ENCODE results near the gene NR2F2.
A peak's percentile ranks its signal among the peaks of the same experiment; 100 is the strongest.

Gene NR2F2

GRCh38 chr15:96307856-96308394, 22.6 kb upstream of the NR2F2 start:
- TF ChIP-seq CTCF (IDR thresholded peaks at IDR 0.05; ENCODE audit: low read length, missing control alignments), result no peak
- H3K4me3 ChIP-seq (replicated peaks; ENCODE audit: low read depth, low read length), result no peak overlapping the region
- DNase-seq (ENCODE audit: low read depth), result no peak

GRCh38 chr15:96309143-96309660, 21.3 kb upstream of the NR2F2 start:
- H3K4me3 ChIP-seq (replicated peaks; ENCODE audit: low read depth, low read length), result no peak overlapping the region
- no peak for TF ChIP-seq CTCF (IDR thresholded peaks at IDR 0.05; ENCODE audit: low read length, missing control alignments)
- no peak for DNase-seq (ENCODE audit: low read depth)

GRCh38 chr15:96311256-96311955, 19.1 kb upstream of the NR2F2 start:
- no peak for TF ChIP-seq CTCF (IDR thresholded peaks at IDR 0.05; ENCODE audit: low read length, missing control alignments)
- no peak overlapping the region for H3K4me3 ChIP-seq (replicated peaks; ENCODE audit: low read depth, low read length)
- DNase-seq (ENCODE audit: low read depth), result no peak

GRCh38 chr15:96311956-96312294, 18.6 kb upstream of the NR2F2 start:
- no peak overlapping the region for H3K4me3 ChIP-seq (replicated peaks; ENCODE audit: low read depth, low read length)
- no peak for TF ChIP-seq CTCF (IDR thresholded peaks at IDR 0.05; ENCODE audit: low read length, missing control alignments)
- DNase-seq (ENCODE audit: low read depth), result no peak

- no peak overlapping the region for H3K4me3 ChIP-seq (replicated peaks; ENCODE audit: low read depth, low read length)
- DNase-seq (ENCODE audit: low read depth), result peak; percentile 25
- no peak for TF ChIP-seq CTCF (IDR thresholded peaks at IDR 0.05; ENCODE audit: low read length, missing control alignments)
Measured at GRCh38 chr15:96312641-96313335, 17.7 kb upstream of the NR2F2 start.

GRCh38 chr15:96314518-96314917, 16.0 kb upstream of the NR2F2 start:
- DNase-seq (ENCODE audit: low read depth), result no peak

More at GRCh38 chr15:96314518-96314917, 16.0 kb upstream of the NR2F2 start:
- no peak for TF ChIP-seq CTCF (IDR thresholded peaks at IDR 0.05; ENCODE audit: low read length, missing control alignments)
- no peak overlapping the region for H3K4me3 ChIP-seq (replicated peaks; ENCODE audit: low read depth, low read length)
